Mucosa of rectum (tissue), 2 donors: ENCODE data around the gene ZNF804B.

Experiments used
- H3K27ac ChIP-seq, 2 donors: one replicate each; pipeline ENCODE4 v1.7.0; 2013; ENCODE audit warnings: inconsistent platforms in 2 of 2, low read depth in 2 of 2, low read length in 2 of 2
- H3K27me3 ChIP-seq, 2 donors: one replicate each; pipeline ENCODE4 v1.7.0; 2013; ENCODE audit warnings: low read length in 2 of 2; ENCODE audit not compliant: control insufficient read depth in 2 of 2, insufficient read depth in 2 of 2
- H3K36me3 ChIP-seq, 2 donors: one replicate each; pipeline ENCODE4 v1.7.0; 2013; ENCODE audit warnings: low read length in 2 of 2; ENCODE audit not compliant: control insufficient read depth in 2 of 2, insufficient read depth in 2 of 2
- H3K4me1 ChIP-seq, 2 donors: one replicate each; pipeline ENCODE4 v1.7.0; 2013; ENCODE audit warnings: low read length in 2 of 2, mild to moderate bottlenecking in 1 of 2; ENCODE audit not compliant: control insufficient read depth in 2 of 2, insufficient read depth in 2 of 2
- H3K4me3 ChIP-seq, 2 donors: one replicate each; pipeline ENCODE4 v1.7.0; 2013; ENCODE audit warnings: low read length in 2 of 2
- H3K9ac ChIP-seq, 2 donors: one replicate each; pipeline ENCODE4 v1.7.0; 2013; ENCODE audit warnings: low read length in 2 of 2, low read depth in 1 of 2, mild to moderate bottlenecking in 1 of 2
- H3K9me3 ChIP-seq, 2 donors: one replicate each; pipeline ENCODE4 v1.7.0; 2013; ENCODE audit warnings: low read length in 2 of 2; ENCODE audit not compliant: control insufficient read depth in 2 of 2
- donor health status: healthy.
- donor health status: Normal muscosa, but diverticular disease.

Gene ZNF804B

DNA sequence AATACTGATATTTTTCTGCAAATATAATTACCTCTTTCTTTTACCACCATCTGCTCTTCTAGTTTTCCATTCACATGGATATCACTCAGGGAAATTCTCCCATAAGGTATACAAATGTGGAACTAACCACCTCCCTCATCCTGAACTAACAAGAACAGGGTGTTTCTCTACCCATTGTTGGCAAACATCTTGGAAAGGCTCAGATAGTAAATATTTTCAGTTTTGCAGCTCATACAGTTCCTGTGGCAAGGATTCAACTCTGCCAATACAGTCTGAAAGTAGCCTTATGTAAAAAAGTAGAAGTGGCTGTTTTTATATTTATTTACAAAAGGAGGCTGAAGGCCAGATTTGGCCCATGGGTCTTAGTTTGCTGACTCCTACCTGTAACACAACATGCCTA lies 549.0 kb downstream of the ZNF804B start:
- Histone ChIP-seq H3K36me3 (no peaks in the 10 kb centered on the region), H3K9ac (no peak overlapping the region), H3K9me3 (no peaks in the 10 kb centered on the region), H3K4me1 (no peaks in the 10 kb centered on the region), H3K27me3 (no peaks in the 10 kb centered on the region), H3K4me3 (no peak overlapping the region), H3K27ac (no peak overlapping the region)

DNA sequence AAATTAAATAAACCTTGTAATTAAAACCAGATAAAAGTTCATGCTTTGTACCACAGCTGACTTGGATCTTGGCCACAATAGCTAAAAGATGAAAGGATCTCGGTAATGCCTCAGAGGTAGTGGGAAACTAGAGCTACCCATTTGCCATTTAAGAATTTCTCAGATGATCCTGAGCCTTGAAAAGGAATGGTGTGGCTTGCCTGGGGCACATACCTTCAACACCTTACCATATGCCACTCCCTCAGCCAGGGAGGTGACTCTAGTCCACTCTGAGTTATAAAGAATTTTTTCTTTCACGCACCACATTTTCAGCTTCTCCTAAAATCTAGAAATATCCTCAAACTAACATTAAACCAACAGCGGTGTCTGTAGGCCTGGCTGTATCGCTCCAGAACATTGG lies 552.4 kb downstream of the ZNF804B start:
- Histone ChIP-seq H3K4me3 (no peak overlapping the region), H3K9ac (no peak overlapping the region), H3K27ac (no peak overlapping the region), H3K36me3 (no peaks in the 10 kb centered on the region), H3K9me3 (no peaks in the 10 kb centered on the region), H3K4me1 (no peaks in the 10 kb centered on the region), H3K27me3 (no peaks in the 10 kb centered on the region)

DNA sequence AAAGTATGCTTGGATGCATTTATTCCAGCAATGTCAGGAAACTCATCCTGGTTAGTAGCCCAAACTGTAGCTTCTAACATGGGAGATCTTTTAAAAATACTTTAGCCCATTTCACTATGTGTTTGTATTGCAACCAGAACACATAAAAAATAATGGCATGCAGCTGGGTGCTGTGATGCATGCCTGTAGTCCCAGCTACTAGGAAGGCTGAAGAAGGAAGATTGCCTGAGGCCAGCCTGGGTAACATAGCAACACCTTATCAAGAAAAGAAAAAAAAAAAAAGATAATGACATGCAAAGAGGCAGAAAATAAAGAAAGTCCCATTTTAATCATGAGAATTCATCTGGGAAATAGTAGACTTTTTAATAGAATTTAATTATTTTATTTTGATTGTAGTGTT lies 553.1 kb downstream of the ZNF804B start:
- H3K9ac ChIP-seq = no peak overlapping the region
- no peak overlapping the region for H3K27ac ChIP-seq
- no peaks in the 10 kb centered on the region for H3K36me3 ChIP-seq
- no peak overlapping the region for H3K4me3 ChIP-seq
- H3K9me3 ChIP-seq = no peaks in the 10 kb centered on the region
- H3K4me1 ChIP-seq = no peaks in the 10 kb centered on the region
- H3K27me3 ChIP-seq = no peaks in the 10 kb centered on the region

DNA sequence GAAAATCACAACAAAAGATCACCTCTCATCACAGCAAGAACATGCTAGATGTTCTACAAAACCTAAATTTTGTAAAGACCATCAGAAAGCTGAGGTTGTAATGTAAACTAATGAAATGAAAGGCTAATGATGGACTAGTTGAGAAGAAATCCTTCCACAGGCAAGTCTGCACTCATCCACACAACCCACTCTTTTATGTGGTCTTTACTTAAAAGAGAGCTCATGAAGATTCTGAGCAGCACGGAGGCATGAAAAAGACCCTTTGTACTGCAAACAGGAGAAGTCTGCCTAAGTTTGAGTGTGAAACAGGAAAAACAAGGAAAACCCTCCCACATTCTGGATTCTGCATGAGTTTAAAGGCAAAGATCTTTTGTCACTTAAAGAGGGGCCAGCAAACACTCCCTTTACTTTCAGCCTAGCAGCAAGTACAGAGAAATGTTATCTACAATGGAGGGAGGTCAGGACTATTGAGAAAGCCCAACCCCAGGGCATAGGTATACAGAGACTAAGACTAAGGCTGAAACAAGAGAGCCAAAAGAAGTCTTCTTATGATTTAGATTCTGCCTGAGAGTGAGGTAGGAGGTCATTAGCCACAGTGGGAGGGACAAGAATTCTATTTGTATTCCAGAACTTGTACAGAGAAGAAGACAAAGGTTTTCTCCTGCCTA lies 557.2 kb downstream of the ZNF804B start:
- H3K27me3 ChIP-seq = no peaks in the 10 kb centered on the region
- no peak overlapping the region for H3K4me3 ChIP-seq
- no peaks in the 10 kb centered on the region for H3K36me3 ChIP-seq
- H3K27ac ChIP-seq = no peak overlapping the region
- H3K9me3 ChIP-seq = no peaks in the 10 kb centered on the region
- H3K4me1 ChIP-seq = no peaks in the 10 kb centered on the region
- no peak overlapping the region for H3K9ac ChIP-seq

DNA sequence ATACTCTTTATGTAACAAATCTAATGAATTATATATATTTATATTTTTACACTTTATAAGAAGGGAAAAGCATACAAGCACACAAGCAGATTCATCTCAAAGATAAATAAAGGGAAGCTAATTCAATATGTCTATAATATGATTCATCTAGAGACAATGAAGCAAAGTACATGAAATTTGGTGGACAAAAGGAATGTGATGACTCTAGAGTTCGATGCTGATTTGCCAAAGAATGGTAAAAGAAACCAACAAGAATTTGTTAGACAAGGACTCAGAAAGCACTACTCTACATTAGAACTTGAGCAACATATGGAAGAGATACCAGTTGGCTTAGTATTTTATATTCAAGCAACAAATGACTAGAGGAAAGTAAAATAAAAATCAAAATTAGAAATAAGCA lies 572.5 kb downstream of the ZNF804B start:
- no peaks in the 10 kb centered on the region for H3K9me3 ChIP-seq
- no peaks in the 10 kb centered on the region for H3K36me3 ChIP-seq
- H3K4me3 ChIP-seq = no peak overlapping the region
- no peak overlapping the region for H3K27ac ChIP-seq
- H3K4me1 ChIP-seq = no peaks in the 10 kb centered on the region
- no peaks in the 10 kb centered on the region for H3K27me3 ChIP-seq
- no peak overlapping the region for H3K9ac ChIP-seq

DNA sequence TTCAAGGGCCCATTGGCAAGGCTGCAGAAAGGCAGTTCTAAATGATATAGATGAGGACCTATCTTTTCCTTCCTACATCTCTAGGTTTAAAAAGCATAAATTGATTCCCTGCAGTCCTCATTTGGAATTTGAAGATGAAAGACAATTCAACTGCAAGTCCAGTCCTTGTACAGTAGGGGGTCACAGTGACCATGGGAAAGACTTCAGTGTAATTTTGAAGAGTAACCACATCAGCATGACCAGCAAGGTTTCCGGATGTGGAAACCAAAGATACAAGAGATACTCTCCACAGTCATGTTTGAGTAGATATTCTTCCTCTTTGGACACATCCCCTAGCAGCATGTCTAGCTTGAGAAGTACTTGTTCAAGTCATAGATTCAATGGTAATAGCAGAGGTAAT lies 575.3 kb downstream of the ZNF804B start:
- H3K27ac ChIP-seq = no peak overlapping the region
- no peak overlapping the region for H3K9ac ChIP-seq
- no peaks in the 10 kb centered on the region for H3K4me1 ChIP-seq
- no peaks in the 10 kb centered on the region for H3K9me3 ChIP-seq
- H3K27me3 ChIP-seq = no peaks in the 10 kb centered on the region
- no peak overlapping the region for H3K4me3 ChIP-seq
- no peaks in the 10 kb centered on the region for H3K36me3 ChIP-seq

DNA sequence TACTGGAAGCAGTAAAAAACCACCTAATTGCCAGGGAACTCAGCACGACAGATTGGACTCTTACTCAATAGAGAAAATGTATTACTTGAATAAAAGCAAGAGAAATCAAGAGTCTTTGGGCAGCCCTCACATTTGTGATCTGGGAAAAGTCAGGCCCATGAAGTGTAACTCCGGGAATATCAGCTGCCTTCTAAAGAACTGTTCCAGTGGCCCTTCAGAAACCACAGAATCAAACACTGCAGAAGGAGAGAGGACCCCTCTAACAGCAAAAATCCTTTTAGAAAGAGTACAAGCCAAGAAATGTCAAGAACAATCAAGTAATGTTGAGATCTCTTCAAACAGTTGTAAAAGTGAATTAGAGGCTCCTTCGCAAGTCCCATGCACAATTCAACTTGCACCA lies 576.0 kb downstream of the ZNF804B start:
- Histone ChIP-seq H3K4me1 (no peaks in the 10 kb centered on the region), H3K9ac (no peak overlapping the region), H3K36me3 (no peaks in the 10 kb centered on the region), H3K4me3 (no peak overlapping the region), H3K27ac (no peak overlapping the region), H3K9me3 (no peaks in the 10 kb centered on the region), H3K27me3 (no peaks in the 10 kb centered on the region)

DNA sequence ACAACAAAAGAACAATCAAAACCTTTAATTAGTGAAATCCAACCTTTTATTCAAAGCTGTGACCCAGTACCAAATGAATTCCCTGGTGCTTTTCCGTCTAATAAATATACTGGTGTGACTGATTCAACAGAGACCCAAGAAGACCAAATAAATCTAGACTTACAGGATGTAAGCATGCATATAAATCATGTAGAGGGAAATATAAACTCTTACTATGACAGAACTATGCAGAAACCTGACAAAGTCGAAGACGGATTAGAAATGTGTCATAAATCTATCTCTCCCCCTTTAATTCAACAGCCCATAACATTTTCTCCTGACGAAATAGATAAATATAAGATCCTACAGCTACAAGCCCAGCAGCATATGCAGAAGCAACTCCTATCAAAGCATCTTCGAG lies 576.6 kb downstream of the ZNF804B start:
- Histone ChIP-seq H3K36me3 (no peaks in the 10 kb centered on the region), H3K4me1 (no peaks in the 10 kb centered on the region), H3K9me3 (no peaks in the 10 kb centered on the region), H3K27ac (no peak overlapping the region), H3K9ac (no peak overlapping the region), H3K4me3 (no peak overlapping the region), H3K27me3 (no peaks in the 10 kb centered on the region)

DNA sequence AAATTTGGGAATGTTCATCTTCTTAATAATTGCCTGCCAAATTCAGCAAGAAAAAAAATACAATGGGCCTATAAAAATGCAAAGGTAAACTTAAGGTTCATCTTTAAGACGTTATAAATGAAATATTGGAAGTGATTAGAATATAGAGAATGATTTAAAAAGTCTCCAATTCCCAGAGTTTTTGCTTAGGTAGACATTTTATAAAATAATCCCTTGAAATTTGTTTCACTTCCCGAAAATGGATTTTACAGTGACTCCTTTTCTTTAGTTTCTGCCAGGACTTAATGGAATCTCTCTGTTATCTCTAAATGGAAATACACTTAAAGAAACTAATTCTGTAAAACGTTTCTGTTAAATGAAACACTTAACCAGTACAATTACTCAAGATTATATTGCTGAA lies 580.2 kb downstream of the ZNF804B start:
- Histone ChIP-seq H3K4me1 (no peaks in the 10 kb centered on the region), H3K4me3 (no peak overlapping the region), H3K36me3 (no peaks in the 10 kb centered on the region), H3K27ac (no peak overlapping the region), H3K27me3 (no peaks in the 10 kb centered on the region), H3K9me3 (no peaks in the 10 kb centered on the region), H3K9ac (no peak overlapping the region)

DNA sequence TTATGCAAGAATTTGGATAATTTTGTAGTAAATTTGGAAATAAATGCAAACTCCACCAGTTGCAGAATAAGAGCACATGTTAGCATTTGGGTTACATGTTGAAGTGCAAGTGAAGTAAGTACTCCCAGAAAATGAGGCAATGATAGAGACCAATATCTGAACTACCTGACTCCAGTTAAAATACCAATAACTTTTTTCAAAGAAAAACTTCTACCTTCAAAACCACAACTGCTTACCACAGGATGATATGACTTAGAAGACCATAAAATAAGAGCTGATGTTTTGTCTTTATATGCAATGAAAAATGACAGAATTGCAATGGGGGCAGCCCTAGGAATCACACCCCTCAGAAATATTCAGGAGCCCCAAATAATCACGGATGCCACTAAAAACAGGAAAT lies 597.6 kb downstream of the ZNF804B start:
- Histone ChIP-seq H3K27me3 (no peaks in the 10 kb centered on the region), H3K9me3 (no peaks in the 10 kb centered on the region), H3K4me3 (no peak overlapping the region), H3K4me1 (no peaks in the 10 kb centered on the region), H3K36me3 (no peaks in the 10 kb centered on the region), H3K27ac (no peak overlapping the region), H3K9ac (no peak overlapping the region)

DNA sequence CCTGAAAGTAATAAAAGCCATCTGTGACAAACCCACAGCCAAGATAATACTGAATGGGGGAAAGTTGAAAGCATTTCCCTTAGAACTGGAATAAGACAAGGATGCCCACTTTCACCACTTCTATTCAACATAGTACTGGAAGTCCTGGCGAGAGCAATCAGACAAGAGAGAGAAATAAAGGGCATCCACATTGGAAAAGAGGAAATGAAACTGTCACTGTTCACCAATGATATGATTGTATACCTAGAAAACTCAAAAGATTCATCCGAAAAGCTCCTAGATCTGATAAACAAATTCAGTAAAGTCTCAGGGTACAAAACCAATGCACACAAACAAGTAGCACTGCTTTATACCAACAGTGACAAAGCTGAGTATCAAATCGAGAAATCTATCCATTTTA lies 617.7 kb downstream of the ZNF804B start:
- no peaks in the 10 kb centered on the region for H3K9me3 ChIP-seq
- H3K27ac ChIP-seq = no peak overlapping the region
- no peaks in the 10 kb centered on the region for H3K4me1 ChIP-seq
- H3K4me3 ChIP-seq = no peak overlapping the region
- H3K9ac ChIP-seq = no peak overlapping the region
- H3K36me3 ChIP-seq = no peaks in the 10 kb centered on the region
- no peaks in the 10 kb centered on the region for H3K27me3 ChIP-seq
